OCI-LY7 (cell line): ENCODE measurements around the gene OGFOD3. TPM values are rescaled to one million over a fixed set of nuclear protein-coding genes. Genes with fewer than 3 reads are reported as not detected.

Source experiments
- BruUV-seq: library from RNA; stranded (reverse); fragments of 400-500 nt; replicated peaks from 2 replicates; lab custom pipeline; 2021; lab: Mats Ljungman, UMichigan
- CTCF ChIA-PET: fragments of 300-600 bp; sonication (Branson Sonifier 250); formaldehyde crosslinking; loops from one replicate; lab custom pipeline; 2022; ENCODE audit warnings: antibody characterized with exemption; ENCODE audit not compliant: unreplicated experiment; lab: Charles Lee
- POLR2A ChIA-PET: fragments of 300-600 bp; sonication (Branson Sonifier 250); formaldehyde crosslinking; loops from one replicate; lab custom pipeline; 2022; ENCODE audit warnings: antibody characterized with exemption; lab: Charles Lee
- DNase-seq: peaks from one replicate; pipeline ENCODE4 v3.0.0-alpha.2; 2015; ENCODE audit warnings: low spot score
- H2AFZ ChIP-seq: fragments of 200-600 bp; sonication (generic), shearing (Covaris generic); 2 replicates; pipeline ENCODE4 v1.6.1; 2014; ENCODE audit warnings: mild to moderate bottlenecking, antibody characterized with exemption, low read length, moderate library complexity
- H3K27ac ChIP-seq: fragments of 200-600 bp; sonication (generic); 2 replicates; pipeline ENCODE4 v1.5.1; 2014; ENCODE audit warnings: mixed run types, low read depth, mild to moderate bottlenecking, moderate library complexity, low read length, inconsistent platforms; ENCODE audit not compliant: poor library complexity, severe bottlenecking
- H3K36me3 ChIP-seq: fragments of 200-600 bp; sonication (generic); 2 replicates; pipeline ENCODE4 v1.6.1; 2014; ENCODE audit warnings: mild to moderate bottlenecking, antibody characterized with exemption, low read length, moderate library complexity, mixed read lengths; ENCODE audit not compliant: insufficient read depth
- H3K4me1 ChIP-seq: fragments of 200-600 bp; sonication (generic); 2 replicates; pipeline ENCODE4 v1.5.1; 2014; ENCODE audit warnings: mild to moderate bottlenecking, low read length; ENCODE audit not compliant: insufficient read depth, poor library complexity, severe bottlenecking
- H3K4me2 ChIP-seq: fragments of 200-600 bp; sonication (generic); 2 replicates; pipeline ENCODE4 v1.6.1; 2014; ENCODE audit warnings: mild to moderate bottlenecking, low read length
- H3K4me3 ChIP-seq: fragments of 200-600 bp; sonication (generic); 2 replicates; pipeline ENCODE4 v1.5.1; 2014; ENCODE audit warnings: mild to moderate bottlenecking, low read depth, low read length; ENCODE audit not compliant: poor library complexity, severe bottlenecking
- H3K79me2 ChIP-seq: fragments of 200-600 bp; sonication (generic); 2 replicates; pipeline ENCODE4 v1.6.1; 2016; ENCODE audit warnings: low read depth, mild to moderate bottlenecking, low read length, moderate library complexity, mixed read lengths; ENCODE audit not compliant: insufficient read depth
- H3K9me2 ChIP-seq: fragments of 200-600 bp; sonication (generic); 2 replicates; pipeline ENCODE4 v1.6.1; 2016; ENCODE audit warnings: mild to moderate bottlenecking, low read length, mixed read lengths; ENCODE audit not compliant: insufficient read depth
- H3K9me3 ChIP-seq: fragments of 200-600 bp; sonication (generic); 2 replicates; pipeline ENCODE4 v1.6.1; 2014; ENCODE audit warnings: mild to moderate bottlenecking, mixed run types, low read length, mixed read lengths
- H4K20me1 ChIP-seq: fragments of 200-600 bp; sonication (generic); 2 replicates; pipeline ENCODE4 v1.6.1; 2014; ENCODE audit warnings: mild to moderate bottlenecking, antibody characterized with exemption, low read length, moderate library complexity, mixed read lengths; ENCODE audit not compliant: insufficient read depth
- EZH2phosphoT487 ChIP-seq: fragments of 200-600 bp; sonication (generic); IDR thresholded peaks from 2 replicates; pipeline ENCODE4 v1.6.1; 2018; ENCODE audit warnings: low read depth, borderline replicate concordance, mild to moderate bottlenecking, mixed run types, antibody characterized with exemption, low read length, moderate library complexity, mixed read lengths
- intact Hi-C: fragments of 100-400 bp; cut with micrococcal nuclease; formaldehyde crosslinking; loops from one replicate; pipeline ENCODE4 v1.10.0; 2022; ENCODE audit not compliant: unreplicated experiment
- total RNA-seq, 2 experiments: library from RNA; depleted of rRNA in 1 of 2; stranded (reverse); fragments of >200 nt in 1 of 2; shearing (Covaris generic) in 1 of 2; gene quantifications; 2 replicates each; pipeline ENCODE4 v1.2.3, GENCODE V29; 2014 to 2022
- TF ChIP-seq, protein P1 (sequence below): fragments of 200-600 bp; sonication (generic); conservative IDR thresholded peaks from 2 replicates; pipeline ENCODE4 v1.5.1; 2014; ENCODE audit warnings: mild to moderate bottlenecking, antibody characterized with exemption, low read length, moderate library complexity, mixed read lengths

OGFOD3 gene
- total RNA-seq, 2 experiments from 2014 or later = 55.6 to 65.2 TPM

DNA sequence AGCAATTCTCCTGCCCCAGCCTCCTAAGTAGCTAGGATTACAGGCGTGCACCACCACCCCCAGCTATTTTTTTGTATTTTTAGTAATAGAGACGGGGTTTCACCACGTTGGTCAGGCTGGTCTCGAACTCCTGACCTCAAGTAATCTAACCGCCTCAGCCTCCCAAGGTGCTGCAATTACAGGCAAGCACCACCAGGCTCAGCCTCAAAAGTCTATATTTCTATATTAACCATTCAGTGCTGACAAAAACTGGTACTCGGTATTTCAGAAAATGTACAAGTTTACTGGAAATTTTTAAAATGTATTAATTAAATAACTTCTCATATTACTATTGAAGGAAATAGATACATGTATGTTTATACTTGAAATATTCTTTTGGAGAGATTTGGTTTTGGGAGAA lies 1.6 kb downstream of the OGFOD3 start:
- no peak overlapping the region for H3K27ac ChIP-seq
- no TSS peak for BruUV-seq
- ChIA-PET CTCF (interaction anchor here (1.1 kb wide), 1 partner anchor 60 kb away, joined by 4 read pairs; no protein-coding TSS in a partner anchor), POLR2A (interaction anchor here (0.7 to 1.8 kb wide), 4 partner anchors 14 to 59 kb away, joined by 4 to 6 read pairs (median 5); no protein-coding TSS in a partner anchor)
- H3K9me2 ChIP-seq = no peaks in the 10 kb centered on the region
- intact Hi-C loops = loop anchor here (5.0 kb wide), 3 partner anchors 41 to 184 kb away; partner anchors contain the start of gene NARF
- peaks cover 36% of the 10 kb centered on the region for H3K36me3 ChIP-seq
- H3K4me3 ChIP-seq = no peak overlapping the region
- peak; percentile 58 for DNase-seq
- H4K20me1 ChIP-seq = 0 out of 2 replicates have a peak, but pooled peaks cover 3% of the 10 kb centered on the region
- TF ChIP-seq, protein P1, sequence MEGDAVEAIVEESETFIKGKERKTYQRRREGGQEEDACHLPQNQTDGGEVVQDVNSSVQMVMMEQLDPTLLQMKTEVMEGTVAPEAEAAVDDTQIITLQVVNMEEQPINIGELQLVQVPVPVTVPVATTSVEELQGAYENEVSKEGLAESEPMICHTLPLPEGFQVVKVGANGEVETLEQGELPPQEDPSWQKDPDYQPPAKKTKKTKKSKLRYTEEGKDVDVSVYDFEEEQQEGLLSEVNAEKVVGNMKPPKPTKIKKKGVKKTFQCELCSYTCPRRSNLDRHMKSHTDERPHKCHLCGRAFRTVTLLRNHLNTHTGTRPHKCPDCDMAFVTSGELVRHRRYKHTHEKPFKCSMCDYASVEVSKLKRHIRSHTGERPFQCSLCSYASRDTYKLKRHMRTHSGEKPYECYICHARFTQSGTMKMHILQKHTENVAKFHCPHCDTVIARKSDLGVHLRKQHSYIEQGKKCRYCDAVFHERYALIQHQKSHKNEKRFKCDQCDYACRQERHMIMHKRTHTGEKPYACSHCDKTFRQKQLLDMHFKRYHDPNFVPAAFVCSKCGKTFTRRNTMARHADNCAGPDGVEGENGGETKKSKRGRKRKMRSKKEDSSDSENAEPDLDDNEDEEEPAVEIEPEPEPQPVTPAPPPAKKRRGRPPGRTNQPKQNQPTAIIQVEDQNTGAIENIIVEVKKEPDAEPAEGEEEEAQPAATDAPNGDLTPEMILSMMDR = peak; percentile 65
- TF ChIP-seq EZH2phosphoT487 = no peak
- H3K79me2 ChIP-seq = peaks cover 27% of the 10 kb centered on the region; the same call in 1 of the 2 replicates
- no peak overlapping the region for H2AFZ ChIP-seq
- H3K4me2 ChIP-seq = peak overlapping the region; percentile 95; the same call in 1 of the 2 replicates
- no peaks in the 10 kb centered on the region for H3K9me3 ChIP-seq
- H3K4me1 ChIP-seq = peaks cover 20% of the 10 kb centered on the region

GRCh38 chr17:82416264-82416663 lies 2.1 kb downstream of the OGFOD3 start:
- H3K9me2 ChIP-seq = no peaks in the 10 kb centered on the region
- H3K9me3 ChIP-seq = no peaks in the 10 kb centered on the region
- no TSS peak for BruUV-seq
- no peak overlapping the region for H3K4me2 ChIP-seq
- H3K36me3 ChIP-seq = peaks cover 31% of the 10 kb centered on the region
- DNase-seq = no peak
- TF ChIP-seq EZH2phosphoT487 = no peak
- TF ChIP-seq, protein P1 = no peak
- H3K79me2 ChIP-seq = peaks cover 27% of the 10 kb centered on the region; the same call in 1 of the 2 replicates
- CTCF ChIA-PET = no interaction called here
- H3K27ac ChIP-seq = no peak overlapping the region
- H3K4me3 ChIP-seq = no peak overlapping the region
- H4K20me1 ChIP-seq = 0 out of 2 replicates have a peak, but pooled peaks cover 3% of the 10 kb centered on the region
- intact Hi-C loops = loop anchor here (5.0 kb wide), 3 partner anchors 41 to 184 kb away; partner anchors contain the start of gene NARF
- no peak overlapping the region for H2AFZ ChIP-seq
- peaks cover 20% of the 10 kb centered on the region for H3K4me1 ChIP-seq
- POLR2A ChIA-PET = interaction anchor here (1.8 kb wide), 1 partner anchor 58 kb away, joined by 6 read pairs; no protein-coding TSS in a partner anchor

DNA sequence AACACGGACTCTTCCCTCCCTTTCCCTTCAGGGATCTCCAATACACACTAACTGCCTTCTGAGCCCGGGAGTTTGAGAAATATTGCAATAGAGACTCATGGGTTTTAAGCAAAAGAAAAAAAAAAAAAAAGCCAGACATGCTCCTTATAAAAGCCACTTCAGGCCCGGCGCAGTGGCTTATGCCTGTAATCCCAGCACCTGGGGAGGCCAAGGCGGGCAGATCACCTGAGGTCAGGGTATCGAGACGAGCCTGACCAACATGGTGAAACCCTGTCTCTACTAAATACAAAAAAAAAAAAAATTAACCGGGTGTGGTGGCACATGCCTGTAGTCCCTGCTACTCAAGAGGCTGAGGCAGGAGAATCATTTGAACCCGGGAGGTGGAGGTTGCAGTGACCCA lies 2.6 kb downstream of the OGFOD3 start:
- H3K4me1 ChIP-seq = peaks cover 20% of the 10 kb centered on the region
- ChIA-PET CTCF (no interaction called here), POLR2A (no interaction called here)
- H3K36me3 ChIP-seq = peaks cover 26% of the 10 kb centered on the region
- no peak overlapping the region for H3K27ac ChIP-seq
- 0 out of 2 replicates have a peak, but pooled peaks cover 3% of the 10 kb centered on the region for H4K20me1 ChIP-seq
- DNase-seq = no peak
- no TSS peak for BruUV-seq
- H3K4me2 ChIP-seq = no peak overlapping the region
- no peaks in the 10 kb centered on the region for H3K9me3 ChIP-seq
- H3K79me2 ChIP-seq = peaks cover 27% of the 10 kb centered on the region; the same call in 1 of the 2 replicates
- no peak overlapping the region for H3K4me3 ChIP-seq
- no peak overlapping the region for H2AFZ ChIP-seq
- intact Hi-C loops = loop anchor here (5.0 kb wide), 3 partner anchors 42 to 183 kb away; partner anchors contain the start of gene NARF
- TF ChIP-seq, protein P1 = no peak
- TF ChIP-seq EZH2phosphoT487 = no peak
- H3K9me2 ChIP-seq = no peaks in the 10 kb centered on the region
